B cell (primary cell): Measurements from ENCODE around the gene SULT2B1. TPM values are rescaled to one million over a fixed set of nuclear protein-coding genes. Genes with fewer than 3 reads are reported as not detected.

Experiments used
- ATAC-seq: fragments of 200-7000 bp; cut with Tn5 transposase; one replicate; pipeline ENCODE4 v1.10.0; 2021; ENCODE audit warnings: low read depth, mild to moderate bottlenecking, moderate number of reproducible peaks, moderate library complexity
- CTCF ChIA-PET: fragments of 350-600 bp; sonication (Branson Sonifier 250); formaldehyde crosslinking; loops from one replicate; lab custom pipeline; 2021; ENCODE audit warnings: antibody characterized with exemption, inconsistent platforms; lab: Charles Lee
- POLR2A ChIA-PET: fragments of 350-600 bp; sonication (Branson Sonifier 250); formaldehyde crosslinking; loops from one replicate; lab custom pipeline; 2021; ENCODE audit warnings: antibody characterized with exemption; lab: Charles Lee
- DNase-seq: peaks from one replicate; pipeline ENCODE4 v3.0.0; 2013
- H2AFZ ChIP-seq: 2 replicates; pipeline ENCODE4 v1.6.1; 2012; ENCODE audit warnings: mild to moderate bottlenecking, low read depth, low read length; ENCODE audit not compliant: insufficient read depth, poor library complexity, severe bottlenecking
- H3K27ac ChIP-seq, 2 donors: 1 replicate in 1 of 2; 2 replicates in 1 of 2; pipeline ENCODE4 v1.5.1; 2012 to 2013; ENCODE audit warnings: low read length in 2 of 2, mild to moderate bottlenecking in 2 of 2, moderate library complexity in 1 of 2
- H3K27me3 ChIP-seq, 4 experiments: fragments of 200-600 bp in 1 of 4; sonication (generic) in 1 of 4; replicated peaks in 1 of 4; 1 replicate in 2 of 4; 2 replicates in 2 of 4; pipeline versions ENCODE4 v1.6.1 to v1.7.0; 2013 to 2016; ENCODE audit warnings: low read length in 3 of 4, mild to moderate bottlenecking in 2 of 4, mixed read lengths in 1 of 4, moderate library complexity in 1 of 4; ENCODE audit not compliant: insufficient read depth in 4 of 4, control insufficient read depth in 3 of 4; ENCODE audit errors: control extremely low read depth in 1 of 4
- H3K36me3 ChIP-seq, 2 experiments: replicated peaks in 1 of 2; 1 replicate in 1 of 2; 2 replicates in 1 of 2; pipeline versions ENCODE4 v1.6.1 to v1.7.1; 2013; ENCODE audit warnings: low read length in 1 of 2; ENCODE audit not compliant: insufficient read depth in 2 of 2, control insufficient read depth in 1 of 2; ENCODE audit errors: control extremely low read depth in 1 of 2, extremely low read depth in 1 of 2
- H3K4me1 ChIP-seq, 2 donors: fragments of 200-600 bp in 1 of 2; sonication (generic) in 1 of 2; 1 replicate in 1 of 2; 2 replicates in 1 of 2; pipeline versions ENCODE4 v1.5.1 to v1.6.1; 2013 to 2017; ENCODE audit warnings: low read length in 2 of 2; ENCODE audit not compliant: control insufficient read depth in 2 of 2, insufficient read depth in 2 of 2
- H3K4me2 ChIP-seq: replicated peaks from 2 replicates; pipeline ENCODE3; 2012; ENCODE audit warnings: mild to moderate bottlenecking, low read depth, low read length; ENCODE audit not compliant: poor library complexity, severe bottlenecking
- H3K4me3 ChIP-seq, 5 experiments: fragments of 200-600 bp in 1 of 5; sonication (generic) in 1 of 5; 1 replicate in 3 of 5; 2 replicates in 2 of 5; pipeline versions ENCODE4 v1.5.1 to v1.7.0; 2011 to 2016; ENCODE audit warnings: low read length in 4 of 5, mild to moderate bottlenecking in 4 of 5, low read depth in 2 of 5, control low read depth in 1 of 5, moderate library complexity in 1 of 5; ENCODE audit not compliant: insufficient read depth in 1 of 5; ENCODE audit errors: control extremely low read depth in 1 of 5, extremely low read depth in 1 of 5
- H3K79me2 ChIP-seq: fragments of 200-600 bp; sonication (generic); one replicate; pipeline ENCODE4 v1.6.0; 2016; ENCODE audit warnings: low read length; ENCODE audit not compliant: control insufficient read depth, insufficient read depth
- H3K9ac ChIP-seq: fragments of 200-600 bp; sonication (generic); 2 replicates; pipeline ENCODE4 v1.6.1; 2017; ENCODE audit warnings: mild to moderate bottlenecking, low read length, moderate library complexity
- H3K9me3 ChIP-seq, 3 donors: one replicate each; pipeline versions ENCODE4 v1.6.1 to v1.7.1; 2013; ENCODE audit warnings: low read length in 2 of 3; ENCODE audit not compliant: control insufficient read depth in 2 of 3, insufficient read depth in 1 of 3; ENCODE audit errors: control extremely low read depth in 1 of 3
- H4K20me1 ChIP-seq: 2 replicates; pipeline ENCODE4 v1.6.0; 2012; ENCODE audit warnings: mild to moderate bottlenecking, low read length; ENCODE audit not compliant: insufficient read depth, control insufficient read depth, poor library complexity, severe bottlenecking
- H3K27ac Mint-ChIP-seq: one replicate; pipeline ENCODE4 v1.8.0; 2021; ENCODE audit warnings: mixed read lengths
- H3K27me3 Mint-ChIP-seq: one replicate; pipeline ENCODE4 v1.8.0; 2021; ENCODE audit warnings: mixed read lengths
- H3K4me1 Mint-ChIP-seq: one replicate; pipeline ENCODE4 v1.8.0; 2021; ENCODE audit warnings: mixed read lengths
- H3K4me3 Mint-ChIP-seq: one replicate; pipeline ENCODE4 v1.8.0; 2021; ENCODE audit warnings: mixed read lengths
- H3K9me3 Mint-ChIP-seq: one replicate; pipeline ENCODE4 v1.8.0; 2022; ENCODE audit warnings: mixed read lengths; ENCODE audit not compliant: insufficient read depth
- EZH2 ChIP-seq: IDR thresholded peaks from 2 replicates; pipeline ENCODE4 v1.6.1; 2012; ENCODE audit warnings: borderline replicate concordance, low read depth, mild to moderate bottlenecking, moderate library complexity, low read length; ENCODE audit not compliant: insufficient read depth, poor library complexity, severe bottlenecking
- WGBS: methylation state at CpG from one replicate; pipeline ENCODE4 v1.1.5; 2013; ENCODE audit warnings: missing lambda C conversion rate; ENCODE audit not compliant: insufficient coverage; 5-methylcytosine and 5-hydroxymethylcytosine counted together
- intact Hi-C: fragments of 100-400 bp; cut with micrococcal nuclease; formaldehyde crosslinking; loops from one replicate; pipeline ENCODE4 v1.10.0; 2022
- polyA plus RNA-seq: library from polyadenylated mRNA; depleted of rRNA; stranded (reverse); fragments of >200 nt; gene quantifications from 2 replicates; pipeline ENCODE4 v1.2.3, GENCODE V29; 2012
- total RNA-seq, 2 donors: library from RNA; stranded (reverse); fragments of 120-200 nt in 1 of 2; gene quantifications; 1 replicate in 1 of 2; 2 replicates in 1 of 2; pipeline versions ENCODE4 v1.2.3 to v1.2.4, GENCODE V29; 2013 to 2022
- TF ChIP-seq, protein P1 (sequence below): fragments of 200-600 bp; IDR thresholded peaks from one replicate; pipeline ENCODE4 v1.8.0; 2022; ENCODE audit warnings: antibody characterized with exemption, mild to moderate bottlenecking

Gene SULT2B1
- total and polyA plus RNA-seq, 2 donors (not counting 1 experiment from before 2014, with no cell fraction given), result not detected

DNA sequence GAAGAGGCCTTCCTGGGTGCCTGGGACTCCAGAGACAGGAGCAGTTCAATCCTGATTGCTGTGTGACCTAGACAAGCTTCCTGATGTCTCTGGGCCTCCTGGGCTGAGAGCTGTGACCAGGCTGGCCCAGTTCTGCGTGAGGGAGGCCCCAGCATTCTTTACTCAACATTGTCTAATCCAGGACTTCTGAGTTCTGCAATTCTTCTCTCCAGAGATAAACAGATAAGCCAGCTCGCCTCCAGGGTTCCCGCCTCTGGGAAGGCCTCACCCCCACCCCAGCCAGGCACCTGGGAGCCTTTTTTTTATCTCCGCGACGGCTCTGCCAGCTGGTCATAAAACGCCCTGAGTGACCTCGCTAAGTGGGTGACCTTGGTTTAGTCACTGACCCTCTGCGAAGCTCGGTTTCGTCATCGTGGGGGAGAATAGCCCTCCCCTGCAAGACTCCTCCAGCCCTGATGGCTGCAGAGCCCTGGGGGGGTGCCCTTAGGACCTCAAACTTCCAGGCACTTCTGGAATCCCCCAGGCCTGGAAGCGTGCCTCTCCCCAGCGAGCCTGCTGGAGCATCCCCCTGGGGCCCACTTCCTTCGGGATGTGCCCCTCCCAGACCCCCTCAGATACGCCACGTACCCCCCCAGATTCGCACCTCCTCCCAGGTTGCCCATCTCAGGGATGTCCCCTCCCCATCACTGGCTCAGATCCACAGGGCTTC is 1.9 kb downstream of the SULT2B1 start:
- H3K79me2 ChIP-seq, result no peaks in the 10 kb centered on the region
- 63% methylated on average over 15 of the region's 18 CpGs for WGBS
- H3K4me2 ChIP-seq, result no peak overlapping the region

More for the DNA sequence above, 1.9 kb downstream of the SULT2B1 start:
- Mint-ChIP-seq H3K27ac (no peak overlapping the region), H3K4me1 (no peaks in the 10 kb centered on the region), H3K27me3 (peaks cover 25% of the 10 kb centered on the region), H3K9me3 (no peaks in the 10 kb centered on the region), H3K4me3 (no peak overlapping the region)
- no peak for TF ChIP-seq EZH2
- TF ChIP-seq, protein P1, sequence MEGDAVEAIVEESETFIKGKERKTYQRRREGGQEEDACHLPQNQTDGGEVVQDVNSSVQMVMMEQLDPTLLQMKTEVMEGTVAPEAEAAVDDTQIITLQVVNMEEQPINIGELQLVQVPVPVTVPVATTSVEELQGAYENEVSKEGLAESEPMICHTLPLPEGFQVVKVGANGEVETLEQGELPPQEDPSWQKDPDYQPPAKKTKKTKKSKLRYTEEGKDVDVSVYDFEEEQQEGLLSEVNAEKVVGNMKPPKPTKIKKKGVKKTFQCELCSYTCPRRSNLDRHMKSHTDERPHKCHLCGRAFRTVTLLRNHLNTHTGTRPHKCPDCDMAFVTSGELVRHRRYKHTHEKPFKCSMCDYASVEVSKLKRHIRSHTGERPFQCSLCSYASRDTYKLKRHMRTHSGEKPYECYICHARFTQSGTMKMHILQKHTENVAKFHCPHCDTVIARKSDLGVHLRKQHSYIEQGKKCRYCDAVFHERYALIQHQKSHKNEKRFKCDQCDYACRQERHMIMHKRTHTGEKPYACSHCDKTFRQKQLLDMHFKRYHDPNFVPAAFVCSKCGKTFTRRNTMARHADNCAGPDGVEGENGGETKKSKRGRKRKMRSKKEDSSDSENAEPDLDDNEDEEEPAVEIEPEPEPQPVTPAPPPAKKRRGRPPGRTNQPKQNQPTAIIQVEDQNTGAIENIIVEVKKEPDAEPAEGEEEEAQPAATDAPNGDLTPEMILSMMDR, result no peak
- ChIA-PET CTCF (interaction anchor here (0.6 kb wide), 1 partner anchor 57 kb away, joined by 3 read pairs; no protein-coding TSS in a partner anchor), POLR2A (no interaction called here)
- DNase-seq (no peak), ATAC-seq (no peak)
- no peak overlapping the region for H3K27ac ChIP-seq
- H3K27me3 ChIP-seq, result peaks cover 0 to 7% (median 0%) of the 10 kb centered on the region in 4 experiments
- no peak overlapping the region for H3K9ac ChIP-seq
- H4K20me1 ChIP-seq, result no peaks in the 10 kb centered on the region
- intact Hi-C loops, result no loop called here
- H2AFZ ChIP-seq, result no peak overlapping the region
- no peaks in the 10 kb centered on the region for H3K36me3 ChIP-seq
- no peaks in the 10 kb centered on the region for H3K9me3 ChIP-seq
- H3K4me1 ChIP-seq, result no peaks in the 10 kb centered on the region
- H3K4me3 ChIP-seq, result no peak overlapping the region
